IMR-90 (cell line): ENCODE results near the gene EXOG. TPM values are rescaled to one million over a fixed set of nuclear protein-coding genes. Genes with fewer than 3 reads are reported as not detected.

ENCODE experiments used
- ATAC-seq: fragments of 200-7000 bp; cut with Tn5 transposase; 2 replicates; pipeline ENCODE4 v1.9.1; 2020; ENCODE audit warnings: low read depth, mild to moderate bottlenecking, moderate library complexity
- BruUV-seq: library from RNA; stranded (reverse); fragments of 400-500 nt; replicated peaks from 2 replicates; lab custom pipeline; 2021; lab: Mats Ljungman, UMichigan
- CTCF ChIA-PET: fragments of 300-600 bp; formaldehyde crosslinking; extraction: SDS; loops from one replicate; lab custom pipeline; 2021; ENCODE audit warnings: antibody characterized with exemption; lab: Yijun Ruan, JAX
- POLR2A ChIA-PET: fragments of 300-600 bp; sonication (Branson Sonifier 250); formaldehyde crosslinking; loops from one replicate; lab custom pipeline; 2022; ENCODE audit warnings: antibody characterized with exemption; ENCODE audit not compliant: unreplicated experiment; lab: Charles Lee
- DNase-seq: peaks from one replicate; pipeline ENCODE4 v3.0.0; 2013
- H2AFZ ChIP-seq: replicated peaks from 2 replicates; pipeline ENCODE3; 2013; ENCODE audit warnings: low read length, mild to moderate bottlenecking; ENCODE audit not compliant: poor library complexity
- H2AK5ac ChIP-seq: 2 replicates; pipeline ENCODE4 v1.6.1; 2013; ENCODE audit warnings: low read depth, low read length, inconsistent platforms
- H2AK9ac ChIP-seq: replicated peaks from 2 replicates; pipeline ENCODE3; 2013; ENCODE audit warnings: mild to moderate bottlenecking, low read depth, low read length, moderate library complexity; ENCODE audit not compliant: poor library complexity
- H2BK120ac ChIP-seq: 2 replicates; pipeline ENCODE4 v1.6.1; 2013; ENCODE audit warnings: low read depth, low read length, inconsistent platforms
- H2BK15ac ChIP-seq: 3 replicates; pipeline ENCODE4 v1.6.1; 2013; ENCODE audit warnings: low read depth, low read length, inconsistent platforms
- H2BK20ac ChIP-seq: 2 replicates; pipeline ENCODE4 v1.6.1; 2013; ENCODE audit warnings: low read depth, mild to moderate bottlenecking, inconsistent platforms, low read length, moderate library complexity
- H2BK5ac ChIP-seq: 2 replicates; pipeline ENCODE4 v1.6.1; 2013; ENCODE audit warnings: mild to moderate bottlenecking, low read depth, low read length, inconsistent platforms; ENCODE audit not compliant: poor library complexity, severe bottlenecking
- H3K14ac ChIP-seq: replicated peaks from 2 replicates; pipeline ENCODE4 v1.6.1; 2013; ENCODE audit warnings: low read depth, low read length, inconsistent platforms
- H3K18ac ChIP-seq: 2 replicates; pipeline ENCODE4 v1.6.1; 2013; ENCODE audit warnings: low read depth, low read length, control low read depth
- H3K23ac ChIP-seq: 2 replicates; pipeline ENCODE4 v1.6.1; 2013; ENCODE audit warnings: low read depth, low read length, inconsistent platforms
- H3K27ac ChIP-seq: 2 replicates; pipeline ENCODE4 v1.5.1; 2013; ENCODE audit warnings: mild to moderate bottlenecking, control low read depth, low read length; ENCODE audit not compliant: insufficient read depth
- H3K27me3 ChIP-seq: 2 replicates; pipeline ENCODE4 v1.6.1; 2013; ENCODE audit warnings: low read length; ENCODE audit not compliant: control insufficient read depth, insufficient read depth
- H3K36me3 ChIP-seq: 2 replicates; pipeline ENCODE4 v1.6.1; 2013; ENCODE audit warnings: low read length, mixed read lengths; ENCODE audit not compliant: control insufficient read depth, insufficient read depth
- H3K4ac ChIP-seq: 2 replicates; pipeline ENCODE4 v1.6.1; 2013; ENCODE audit warnings: low read depth, low read length, inconsistent platforms
- H3K4me1 ChIP-seq: 2 replicates; pipeline ENCODE4 v1.6.1; 2013; ENCODE audit warnings: low read length, mixed read lengths; ENCODE audit not compliant: control insufficient read depth, insufficient read depth
- H3K4me2 ChIP-seq: 2 replicates; pipeline ENCODE4 v1.6.1; 2013; ENCODE audit warnings: low read depth, mild to moderate bottlenecking, control low read depth, low read length, moderate library complexity
- H3K4me3 ChIP-seq: 2 replicates; pipeline ENCODE4 v1.5.1; 2013; ENCODE audit warnings: low read depth, mild to moderate bottlenecking, control low read depth, low read length, moderate library complexity; ENCODE audit not compliant: insufficient read depth
- H3K56ac ChIP-seq: 2 replicates; pipeline ENCODE4 v1.6.1; 2013; ENCODE audit warnings: low read length, inconsistent platforms; ENCODE audit not compliant: insufficient read depth; ENCODE audit errors: extremely low read depth
- H3K79me1 ChIP-seq, 2 experiments: 2 replicates each; pipeline ENCODE4 v1.6.1; 2013; ENCODE audit warnings: low read length in 2 of 2, inconsistent platforms in 1 of 2, low read depth in 1 of 2
- H3K9ac ChIP-seq: 2 replicates; pipeline ENCODE4 v1.6.1; 2013; ENCODE audit warnings: low read depth, low read length, control low read depth
- H3K9me1 ChIP-seq: 2 replicates; pipeline ENCODE4 v1.6.1; 2013; ENCODE audit warnings: low read length, inconsistent platforms; ENCODE audit not compliant: insufficient read depth
- H3K9me3 ChIP-seq: 2 replicates; pipeline ENCODE4 v1.6.1; 2013; ENCODE audit warnings: low read length; ENCODE audit not compliant: control insufficient read depth, insufficient read depth
- H4K20me1 ChIP-seq: 2 replicates; pipeline ENCODE4 v1.6.1; 2013; ENCODE audit warnings: low read length, inconsistent platforms; ENCODE audit not compliant: insufficient read depth
- H4K5ac ChIP-seq: 2 replicates; pipeline ENCODE4 v1.6.1; 2013; ENCODE audit warnings: mild to moderate bottlenecking, low read depth, low read length, control low read depth
- H4K8ac ChIP-seq, 2 experiments: 2 replicates each; pipeline ENCODE4 v1.6.1; 2013; ENCODE audit warnings: low read depth in 2 of 2, low read length in 2 of 2, control low read depth in 1 of 2, inconsistent platforms in 1 of 2
- H4K91ac ChIP-seq: 2 replicates; pipeline ENCODE4 v1.6.1; 2013; ENCODE audit warnings: low read depth, low read length, inconsistent platforms; ENCODE audit not compliant: insufficient read depth
- BHLHE40 ChIP-seq: fragments of 150-350 bp; IDR thresholded peaks from 2 replicates; pipeline ENCODE4 v1.6.1; 2016; ENCODE audit warnings: mild to moderate bottlenecking, low read depth, low read length
- CEBPB ChIP-seq: IDR thresholded peaks from 2 replicates; pipeline ENCODE4 v1.6.1; 2012; ENCODE audit warnings: low read depth, low read length, improper control_type of control experiment
- CHD1 ChIP-seq: IDR thresholded peaks from 2 replicates; pipeline ENCODE4 v1.6.1; 2012; ENCODE audit warnings: low read depth, low read length, improper control_type of control experiment
- CTCF ChIP-seq: conservative IDR thresholded peaks from 2 replicates; pipeline ENCODE4 v1.5.1; 2012; ENCODE audit warnings: mild to moderate bottlenecking, low read depth, low read length, improper control_type of control experiment
- FOS ChIP-seq: fragments of 150-350 bp; IDR thresholded peaks from 2 replicates; pipeline ENCODE4 v1.6.1; 2016; ENCODE audit warnings: low read depth, low read length
- MAFK ChIP-seq: IDR thresholded peaks from 2 replicates; pipeline ENCODE4 v1.6.1; 2012; ENCODE audit warnings: low read depth, low read length, improper control_type of control experiment
- MAZ ChIP-seq: IDR thresholded peaks from 2 replicates; pipeline ENCODE4 v1.6.1; 2012; ENCODE audit warnings: low read depth, mild to moderate bottlenecking, low read length, improper control_type of control experiment, moderate library complexity, borderline replicate concordance
- MXI1 ChIP-seq: IDR thresholded peaks from 2 replicates; pipeline ENCODE4 v1.6.1; 2012; ENCODE audit warnings: low read depth, mild to moderate bottlenecking, low read length, moderate library complexity, borderline replicate concordance
- NFE2L2 ChIP-seq: fragments of 150-350 bp; IDR thresholded peaks from 2 replicates; pipeline ENCODE4 v1.6.1; 2016; ENCODE audit warnings: low read depth, mild to moderate bottlenecking, low read length
- POLR2A ChIP-seq: IDR thresholded peaks from 2 replicates; pipeline ENCODE4 v1.6.1; 2012; ENCODE audit warnings: mild to moderate bottlenecking, low read depth, low read length
- RAD21 ChIP-seq: IDR thresholded peaks from 2 replicates; pipeline ENCODE4 v1.6.1; 2012; ENCODE audit warnings: low read length, improper control_type of control experiment
- RCOR1 ChIP-seq: IDR thresholded peaks from 2 replicates; pipeline ENCODE4 v1.6.1; 2012; ENCODE audit warnings: mild to moderate bottlenecking, low read length, improper control_type of control experiment; ENCODE audit not compliant: insufficient replicate concordance
- RFX5 ChIP-seq: IDR thresholded peaks from 2 replicates; pipeline ENCODE4 v1.8.0; 2012; ENCODE audit warnings: low read depth, mild to moderate bottlenecking, low read length, moderate library complexity
- SMC3 ChIP-seq: fragments of 150-350 bp; IDR thresholded peaks from 2 replicates; pipeline ENCODE4 v1.6.1; 2016; ENCODE audit warnings: low read depth, mild to moderate bottlenecking, antibody characterized with exemption, low read length, moderate library complexity
- WGBS, 2 experiments: methylation state at CpG; one replicate each; pipeline versions ENCODE4 v1.1.5 to v1.1.7; 2013; ENCODE audit warnings: missing lambda C conversion rate in 2 of 2; ENCODE audit not compliant: insufficient read length in 1 of 2; ENCODE audit errors: extremely low coverage in 2 of 2; 5-methylcytosine and 5-hydroxymethylcytosine counted together
- dilution Hi-C: fragments of 300-500 bp; cut with HindIII; formaldehyde crosslinking; loops from one replicate; pipeline ENCODE4 v1.14.3; 2018; ENCODE audit warnings: low sequenced_read_pairs; ENCODE audit not compliant: unreplicated experiment
- in situ Hi-C: fragments of 300-500 bp; cut with MboI; formaldehyde crosslinking; loops from 3 replicates; pipeline ENCODE4 v1.14.3; 2019; ENCODE audit warnings: low sequenced_read_pairs, inconsistent platforms, mixed read lengths
- intact Hi-C: fragments of 100-400 bp; cut with micrococcal nuclease; formaldehyde crosslinking; loops from 2 replicates; pipeline ENCODE4 v1.10.0; 2022
- polyA plus RNA-seq, 3 experiments: library from polyadenylated mRNA; depleted of rRNA; stranded (reverse); fragments of >200 nt; gene quantifications; 2 replicates each; pipeline ENCODE4 v1.2.3, GENCODE V29; 2012; ENCODE audit warnings: low replicate concordance in 1 of 3
- total RNA-seq: library from RNA; depleted of rRNA; stranded (reverse); fragments of >200 nt; gene quantifications from 2 replicates; pipeline ENCODE4 v1.2.3, GENCODE V29; 2012
- TF ChIP-seq, protein P1 (sequence below): fragments of 150-350 bp; IDR thresholded peaks from 2 replicates; pipeline ENCODE4 v1.6.1; 2017; ENCODE audit warnings: mild to moderate bottlenecking, antibody characterized with exemption, low read length, low read depth
- TF ChIP-seq, protein P2 (sequence below): fragments of 150-350 bp; IDR thresholded peaks from 2 replicates; pipeline ENCODE4 v1.6.1; 2016; ENCODE audit warnings: low read depth, mild to moderate bottlenecking, low read length, moderate library complexity, borderline replicate concordance

EXOG gene
- total and polyA plus RNA-seq, 2 of the 4 experiments (the other 2 are of a cell fraction), result 10.2 to 15.0 TPM

DNA sequence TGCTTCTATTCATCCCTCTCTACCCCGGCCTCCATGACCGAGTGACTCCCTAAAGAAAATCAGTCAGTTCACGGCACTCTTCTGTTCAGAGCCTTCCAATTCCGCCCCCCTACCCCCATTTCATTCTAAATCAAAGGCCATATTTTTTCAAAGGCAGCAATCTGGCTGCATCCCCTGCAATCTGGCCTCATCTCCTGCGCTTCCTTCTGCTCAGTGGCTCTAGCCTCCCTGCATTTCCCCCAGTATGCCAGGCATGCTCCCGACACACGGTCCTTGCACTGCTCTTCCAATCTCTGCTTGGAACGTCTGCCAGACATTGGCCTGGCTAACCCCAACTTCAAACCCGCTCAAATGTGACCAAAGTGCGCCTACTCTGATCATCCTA is 67.7 kb downstream of the EXOG start:
- dilution Hi-C loops, result no loop called here
- CTCF ChIA-PET, result no interaction called here

More for the DNA sequence above, 67.7 kb downstream of the EXOG start:
- ATAC-seq, result no peak
- intact Hi-C loops, result no loop called here
- H2AFZ ChIP-seq, result no peak overlapping the region
- no peak overlapping the region for H2BK20ac ChIP-seq
- no peak for DNase-seq
- no peak overlapping the region for H3K18ac ChIP-seq
- H2BK120ac ChIP-seq, result no peak overlapping the region
- no peak overlapping the region for H3K23ac ChIP-seq
- H3K27ac ChIP-seq, result no peak overlapping the region
- no peaks in the 10 kb centered on the region for H3K36me3 ChIP-seq
- no peak overlapping the region for H3K4ac ChIP-seq
- no peaks in the 10 kb centered on the region for H3K79me1 ChIP-seq
- POLR2A ChIA-PET, result no interaction called here
- no peak overlapping the region for H2BK5ac ChIP-seq
- no peak for TF ChIP-seq BHLHE40
- no peak for TF ChIP-seq POLR2A
- TF ChIP-seq NFE2L2, result no peak
- TF ChIP-seq MXI1, result no peak
- no peak for TF ChIP-seq FOS
- TF ChIP-seq, protein P1, sequence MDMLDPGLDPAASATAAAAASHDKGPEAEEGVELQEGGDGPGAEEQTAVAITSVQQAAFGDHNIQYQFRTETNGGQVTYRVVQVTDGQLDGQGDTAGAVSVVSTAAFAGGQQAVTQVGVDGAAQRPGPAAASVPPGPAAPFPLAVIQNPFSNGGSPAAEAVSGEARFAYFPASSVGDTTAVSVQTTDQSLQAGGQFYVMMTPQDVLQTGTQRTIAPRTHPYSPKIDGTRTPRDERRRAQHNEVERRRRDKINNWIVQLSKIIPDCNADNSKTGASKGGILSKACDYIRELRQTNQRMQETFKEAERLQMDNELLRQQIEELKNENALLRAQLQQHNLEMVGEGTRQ, result no peak
- TF ChIP-seq CTCF, result no peak
- no peak for TF ChIP-seq RAD21
- no peak for TF ChIP-seq CEBPB
- no peak for TF ChIP-seq CHD1
- TF ChIP-seq MAZ, result no peak
- no peak for TF ChIP-seq RCOR1
- TF ChIP-seq RFX5, result no peak
- TF ChIP-seq MAFK, result no peak
- TF ChIP-seq, protein P2, sequence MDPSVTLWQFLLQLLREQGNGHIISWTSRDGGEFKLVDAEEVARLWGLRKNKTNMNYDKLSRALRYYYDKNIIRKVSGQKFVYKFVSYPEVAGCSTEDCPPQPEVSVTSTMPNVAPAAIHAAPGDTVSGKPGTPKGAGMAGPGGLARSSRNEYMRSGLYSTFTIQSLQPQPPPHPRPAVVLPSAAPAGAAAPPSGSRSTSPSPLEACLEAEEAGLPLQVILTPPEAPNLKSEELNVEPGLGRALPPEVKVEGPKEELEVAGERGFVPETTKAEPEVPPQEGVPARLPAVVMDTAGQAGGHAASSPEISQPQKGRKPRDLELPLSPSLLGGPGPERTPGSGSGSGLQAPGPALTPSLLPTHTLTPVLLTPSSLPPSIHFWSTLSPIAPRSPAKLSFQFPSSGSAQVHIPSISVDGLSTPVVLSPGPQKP, result no peak
- TF ChIP-seq SMC3, result no peak
- no peak overlapping the region for H4K91ac ChIP-seq
- no peak overlapping the region for H3K56ac ChIP-seq
- H3K27me3 ChIP-seq, result no peaks in the 10 kb centered on the region
- H2BK15ac ChIP-seq, result no peak overlapping the region
- no peak overlapping the region for H4K5ac ChIP-seq
- no peaks in the 10 kb centered on the region for H3K9me1 ChIP-seq
- BruUV-seq, result no TSS peak
- no peaks in the 10 kb centered on the region for H4K20me1 ChIP-seq
- H3K4me2 ChIP-seq, result no peak overlapping the region
- H3K9me3 ChIP-seq, result no peaks in the 10 kb centered on the region
- no peak overlapping the region for H2AK9ac ChIP-seq
- no peak overlapping the region for H3K4me3 ChIP-seq
- no peak overlapping the region for H2AK5ac ChIP-seq
- H3K14ac ChIP-seq, result no peak overlapping the region
- 78% methylated on average over 9 of the region's 10 CpGs; no CpG with 5 or more reads in 1 of the 2 experiments for WGBS, 2 experiments
- H3K9ac ChIP-seq, result no peak overlapping the region
- H3K4me1 ChIP-seq, result no peaks in the 10 kb centered on the region
- in situ Hi-C loops, result no loop called here
- H4K8ac ChIP-seq, result no peak overlapping the region
